ENCODE results near the gene CYP2B6. TPM values are rescaled to one million over a fixed set of nuclear protein-coding genes. Genes with fewer than 3 reads are reported as not detected.
"Not testable (repeated sequence)": the region's sequence is repeated elsewhere in the genome, so short reads cannot be mapped to it uniquely, and the experiment has no call there.

The CYP2B6 gene
- total RNA-seq, 1 donor from 2014 or later = 1.9 TPM

GRCh38 chr19:40976134-40976533 lies 14.9 kb upstream of the CYP2B6 start:
- no peak for TF ChIP-seq CTCF (IDR thresholded peaks at IDR 0.05)
- Histone ChIP-seq H3K36me3 (no peaks in the 10 kb centered on the region), H3K4me1 (no peaks in the 10 kb centered on the region), H3K9me3 (no peaks in the 10 kb centered on the region), H3K4me3 (no peak overlapping the region), H3K27me3 (peaks cover 4% of the 10 kb centered on the region), H3K27ac (no peak overlapping the region)
- no peak for DNase-seq
- no peak for ATAC-seq
- intact Hi-C loops (cut with DNase I) = loop anchor here (10.0 kb wide), 1 partner anchor 159 kb away; no protein-coding TSS in a partner anchor

- H3K27me3 ChIP-seq = peaks cover under 1% of the 10 kb centered on the region
- no peak overlapping the region for H3K4me3 ChIP-seq
- no peaks in the 10 kb centered on the region for H3K36me3 ChIP-seq
- H3K27ac ChIP-seq = no peak overlapping the region
- TF ChIP-seq CTCF (IDR thresholded peaks at IDR 0.05) = no peak
- intact Hi-C loops (cut with DNase I) = loop anchor here (10.0 kb wide), 1 partner anchor 158 kb away; no protein-coding TSS in a partner anchor
- H3K4me1 ChIP-seq = no peaks in the 10 kb centered on the region
- DNase-seq (no peak), ATAC-seq (no peak)
- H3K9me3 ChIP-seq = no peaks in the 10 kb centered on the region
These were observed 14.4 kb upstream of the CYP2B6 start for GRCh38 chr19:40976724-40977123.

- not testable (repeated sequence) for H3K36me3 ChIP-seq, DNase-seq, ATAC-seq, H3K9me3 ChIP-seq, H3K27ac ChIP-seq, H3K4me1 ChIP-seq, H3K27me3 ChIP-seq, H3K4me3 ChIP-seq
- intact Hi-C loops (cut with DNase I) = loop anchor here (10.0 kb wide), 1 partner anchor 155 kb away; no protein-coding TSS in a partner anchor
These were observed 11.3 kb upstream of the CYP2B6 start for GRCh38 chr19:40979759-40980158.

GRCh38 chr19:40980743-40981442 lies 10.2 kb upstream of the CYP2B6 start:
- H3K4me1 ChIP-seq; ATAC-seq; H3K27me3 ChIP-seq; H3K27ac ChIP-seq; H3K4me3 ChIP-seq; intact Hi-C loops (cut with DNase I); H3K9me3 ChIP-seq; DNase-seq; H3K36me3 ChIP-seq: not testable (repeated sequence)

- H3K27ac ChIP-seq = no peak overlapping the region
- intact Hi-C loops (cut with DNase I) = no loop called here
These were observed 9.5 kb upstream of the CYP2B6 start for GRCh38 chr19:40981591-40981990.

GRCh38 chr19:40982594-40983101 lies 8.4 kb upstream of the CYP2B6 start:
- no peaks in the 10 kb centered on the region for H3K36me3 ChIP-seq
- H3K4me3 ChIP-seq = no peak overlapping the region
- no peak for TF ChIP-seq CTCF (IDR thresholded peaks at IDR 0.05)
- H3K4me1 ChIP-seq = no peaks in the 10 kb centered on the region
- no peak for DNase-seq
- H3K9me3 ChIP-seq = no peaks in the 10 kb centered on the region
- peak; percentile 74 for ATAC-seq
- intact Hi-C loops (cut with DNase I) = no loop called here
- no peak overlapping the region for H3K27ac ChIP-seq
- H3K27me3 ChIP-seq = no peaks in the 10 kb centered on the region

More at GRCh38 chr19:40981591-40981990, 9.5 kb upstream of the CYP2B6 start:
- ATAC-seq (no peak), DNase-seq (no peak)
- Histone ChIP-seq H3K4me1 (no peaks in the 10 kb centered on the region), H3K27me3 (no peaks in the 10 kb centered on the region), H3K36me3 (no peaks in the 10 kb centered on the region), H3K4me3 (no peak overlapping the region), H3K9me3 (no peaks in the 10 kb centered on the region)
- no peak for TF ChIP-seq CTCF (IDR thresholded peaks at IDR 0.05)
